Right lobe of liver (tissue), 4 donors: ENCODE results near the gene SERPINB8.

Experiments
- POLR2A ChIP-seq: fragments of 450-650 bp; IDR thresholded peaks from one replicate; pipeline ENCODE4 v1.6.1; 2017; ENCODE audit warnings: antibody characterized with exemption, mild to moderate bottlenecking
- TF ChIP-seq, protein P1 (sequence below), 4 donors: fragments of 200-600 bp in 3 of 4; fragments of 450-650 bp in 1 of 4; IDR thresholded peaks; one replicate each; pipeline versions ENCODE4 v1.5.1 to v1.8.0; 2016 to 2022; ENCODE audit warnings: antibody characterized with exemption in 4 of 4, mild to moderate bottlenecking in 2 of 4
- donor health status: DM: no; HTN: no; CAD: no.
- donor health status: DM: no; HTN: no; CAD: no.
- donor health status: DM: no; HTN: yes; CAD: no.

DNA sequence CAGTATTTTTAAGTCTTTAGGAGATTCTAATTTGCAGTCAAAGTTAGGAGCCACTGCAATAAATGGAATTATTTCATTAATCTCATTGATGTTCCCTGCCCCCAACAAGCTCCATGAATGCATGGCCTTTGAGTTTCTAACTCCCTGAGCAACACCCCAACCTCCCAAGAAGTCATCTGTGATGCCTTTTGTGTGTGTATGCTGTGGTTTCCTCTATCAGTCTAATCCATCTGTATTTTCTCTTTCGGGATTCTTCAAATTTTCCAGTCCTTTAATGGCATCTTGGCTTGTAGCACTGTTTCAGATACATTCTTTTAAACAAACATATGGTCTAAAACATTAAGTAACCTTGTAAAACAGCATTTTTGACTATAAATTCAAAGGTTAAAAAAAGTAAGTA lies 45.3 kb upstream of the SERPINB8 start:
- TF ChIP-seq, protein P1, sequence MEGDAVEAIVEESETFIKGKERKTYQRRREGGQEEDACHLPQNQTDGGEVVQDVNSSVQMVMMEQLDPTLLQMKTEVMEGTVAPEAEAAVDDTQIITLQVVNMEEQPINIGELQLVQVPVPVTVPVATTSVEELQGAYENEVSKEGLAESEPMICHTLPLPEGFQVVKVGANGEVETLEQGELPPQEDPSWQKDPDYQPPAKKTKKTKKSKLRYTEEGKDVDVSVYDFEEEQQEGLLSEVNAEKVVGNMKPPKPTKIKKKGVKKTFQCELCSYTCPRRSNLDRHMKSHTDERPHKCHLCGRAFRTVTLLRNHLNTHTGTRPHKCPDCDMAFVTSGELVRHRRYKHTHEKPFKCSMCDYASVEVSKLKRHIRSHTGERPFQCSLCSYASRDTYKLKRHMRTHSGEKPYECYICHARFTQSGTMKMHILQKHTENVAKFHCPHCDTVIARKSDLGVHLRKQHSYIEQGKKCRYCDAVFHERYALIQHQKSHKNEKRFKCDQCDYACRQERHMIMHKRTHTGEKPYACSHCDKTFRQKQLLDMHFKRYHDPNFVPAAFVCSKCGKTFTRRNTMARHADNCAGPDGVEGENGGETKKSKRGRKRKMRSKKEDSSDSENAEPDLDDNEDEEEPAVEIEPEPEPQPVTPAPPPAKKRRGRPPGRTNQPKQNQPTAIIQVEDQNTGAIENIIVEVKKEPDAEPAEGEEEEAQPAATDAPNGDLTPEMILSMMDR (IDR thresholded peaks at IDR 0.05), result no peak
- no peak for TF ChIP-seq POLR2A
